Astrocyte (in vitro differentiated cells and primary cell): ENCODE results near the gene KIAA1586.

Experiments
- CTCF ChIP-seq: IDR thresholded peaks from 2 replicates; pipeline ENCODE4 v1.5.1; 2011; ENCODE audit warnings: low read depth, mild to moderate bottlenecking, inconsistent platforms, low read length, moderate library complexity; ENCODE audit not compliant: insufficient read depth
- EZH2 ChIP-seq: IDR thresholded peaks from 2 replicates; pipeline ENCODE4 v1.6.1; 2012; ENCODE audit warnings: mild to moderate bottlenecking, low read length, inconsistent platforms; ENCODE audit not compliant: insufficient read depth

GRCh38 chr6:57048577-57048976 is 2.1 kb downstream of the KIAA1586 start:
- TF ChIP-seq CTCF (no peak), EZH2 (no peak)
